HepG2 (cell line): Measurements from ENCODE around the gene SEZ6. TPM values are rescaled to one million over a fixed set of nuclear protein-coding genes. Genes with fewer than 3 reads are reported as not detected.

Source experiments
- ATAC-seq: fragments of 200-7000 bp; cut with Tn5 transposase; 3 replicates; pipeline ENCODE4 v1.9.1; 2020; ENCODE audit warnings: mild to moderate bottlenecking, moderate library complexity
- BruUV-seq: library from RNA; stranded (reverse); fragments of 400-500 nt; replicated peaks from 2 replicates; lab custom pipeline; 2021; lab: Mats Ljungman, UMichigan
- CTCF ChIA-PET: fragments of 300-600 bp; formaldehyde crosslinking; extraction: SDS; loops from one replicate; lab custom pipeline; 2021; ENCODE audit warnings: low total read pairs, inconsistent platforms, low intra/inter-chr PET ratio; lab: Yijun Ruan, JAX
- POLR2A ChIA-PET: fragments of 350-600 bp; sonication (Branson Sonifier 250); formaldehyde crosslinking; loops from one replicate; lab custom pipeline; 2020; ENCODE audit warnings: antibody characterized with exemption, inconsistent platforms; lab: Yijun Ruan, JAX
- DNase-seq: peaks from one replicate; pipeline ENCODE4 v3.0.0-alpha.2; 2015; ENCODE audit warnings: low spot score
- FAIRE-seq: peaks from 3 replicates; lab custom pipeline; 2011; peaks lifted over from hg19 to GRCh38; lab: Jason Lieb, UNC
- H2AFZ ChIP-seq: one replicate; pipeline ENCODE4 v1.6.1; 2011; ENCODE audit warnings: low read length, inconsistent platforms
- H3K27ac ChIP-seq: fragments of 300-600 bp; 3 replicates; pipeline ENCODE4 v1.8.0; 2011; ENCODE audit warnings: mixed run types, mild to moderate bottlenecking, mixed read lengths, low read length, inconsistent platforms; ENCODE audit not compliant: insufficient read depth; ENCODE audit errors: extremely low read length
- H3K27me3 ChIP-seq, 2 experiments: fragments of 200-600 bp in 1 of 2; 2 replicates in 1 of 2; 3 replicates in 1 of 2; pipeline versions ENCODE4 v1.6.0 to v1.8.0; 2011; ENCODE audit warnings: low read length in 2 of 2, mild to moderate bottlenecking in 2 of 2, moderate library complexity in 2 of 2, inconsistent platforms in 1 of 2; ENCODE audit not compliant: insufficient read depth in 2 of 2, control insufficient read depth in 1 of 2
- H3K36me3 ChIP-seq, 2 experiments: fragments of 200-600 bp in 1 of 2; replicated peaks in 1 of 2; 2 replicates in 1 of 2; 3 replicates in 1 of 2; pipeline versions ENCODE4 v1.5.1 to v1.8.0; 2011; ENCODE audit warnings: low read length in 2 of 2, inconsistent platforms in 1 of 2; ENCODE audit not compliant: insufficient read depth in 2 of 2, control insufficient read depth in 1 of 2
- H3K4me1 ChIP-seq: 2 replicates; pipeline ENCODE4 v1.5.1; 2012; ENCODE audit warnings: low read length, inconsistent platforms; ENCODE audit not compliant: insufficient read depth
- H3K4me2 ChIP-seq: 2 replicates; pipeline ENCODE4 v1.6.0; 2011; ENCODE audit warnings: low read depth, low read length, inconsistent platforms
- H3K4me3 ChIP-seq, 3 experiments: fragments of 200-600 bp in 1 of 3; sonication (generic), shearing (Covaris generic) in 1 of 3; replicated peaks in 1 of 3; 2 replicates each; pipeline ENCODE4 v1.5.1; 2011 to 2016; ENCODE audit warnings: low read length in 3 of 3, inconsistent platforms in 2 of 3, low read depth in 2 of 3, mild to moderate bottlenecking in 2 of 3, control low read depth in 1 of 3, mixed read lengths in 1 of 3; ENCODE audit not compliant: insufficient read depth in 1 of 3
- H3K79me2 ChIP-seq: one replicate; pipeline ENCODE4 v1.6.1; 2011; ENCODE audit warnings: low read length, inconsistent platforms; ENCODE audit not compliant: insufficient read depth
- H3K9ac ChIP-seq: 2 replicates; pipeline ENCODE4 v1.6.0; 2011; ENCODE audit warnings: mild to moderate bottlenecking, low read depth, low read length, inconsistent platforms; ENCODE audit not compliant: insufficient read depth
- H3K9me3 ChIP-seq: 2 replicates; pipeline ENCODE4 v1.5.1; 2012; ENCODE audit warnings: mild to moderate bottlenecking, low read length
- H4K20me1 ChIP-seq: 2 replicates; pipeline ENCODE4 v1.6.0; 2011; ENCODE audit warnings: inconsistent platforms, mild to moderate bottlenecking, low read length, moderate library complexity; ENCODE audit not compliant: insufficient read depth
- ATRX ChIP-seq: sonication (generic); formaldehyde crosslinking; IDR thresholded peaks from 2 replicates; pipeline ENCODE4 v1.4.0; 2020; ENCODE audit warnings: missing genetic modification reagents, borderline replicate concordance
- CHCHD3 ChIP-seq: sonication (generic); formaldehyde crosslinking; IDR thresholded peaks from 2 replicates; pipeline ENCODE4 v1.8.0; 2022; ENCODE audit warnings: mild to moderate bottlenecking, missing genetic modification reagents, moderate library complexity
- EEA1 ChIP-seq: sonication (generic); formaldehyde crosslinking; IDR thresholded peaks from 2 replicates; pipeline ENCODE4 v1.5.1; 2020; ENCODE audit warnings: mild to moderate bottlenecking, missing genetic modification reagents, borderline replicate concordance
- IRF1 ChIP-seq: sonication (generic); formaldehyde crosslinking; IDR thresholded peaks from 2 replicates; pipeline ENCODE4 v1.4.0; 2020; ENCODE audit warnings: low read depth, mild to moderate bottlenecking, missing genetic modification reagents
- KDM5B ChIP-seq: sonication (generic); formaldehyde crosslinking; IDR thresholded peaks from 2 replicates; pipeline ENCODE4 v1.4.0; 2020; ENCODE audit warnings: missing genetic modification reagents, mild to moderate bottlenecking, borderline replicate concordance
- MAX ChIP-seq: IDR thresholded peaks from 2 replicates; pipeline ENCODE4 v1.6.1; 2012; ENCODE audit warnings: inconsistent platforms
- SIX1 ChIP-seq: sonication (generic); formaldehyde crosslinking; IDR thresholded peaks from 2 replicates; pipeline ENCODE4 v1.4.0; 2020; ENCODE audit warnings: missing genetic modification reagents, borderline replicate concordance
- SNAPC4 ChIP-seq: sonication (generic); formaldehyde crosslinking; IDR thresholded peaks from 2 replicates; pipeline ENCODE4 v1.4.0; 2020; ENCODE audit warnings: mild to moderate bottlenecking, missing genetic modification reagents
- SOX6 ChIP-seq, 2 experiments: fragments of 450-650 bp in 1 of 2; sonication (generic) in 1 of 2; formaldehyde crosslinking in 1 of 2; IDR thresholded peaks; 2 replicates each; pipeline versions ENCODE4 v1.4.0 to v1.6.1; 2017 to 2020; ENCODE audit warnings: antibody characterized with exemption in 1 of 2, mild to moderate bottlenecking in 1 of 2, missing genetic modification reagents in 1 of 2
- TMF1 ChIP-seq: sonication (generic); formaldehyde crosslinking; IDR thresholded peaks from 2 replicates; pipeline ENCODE4 v1.8.1; 2022; ENCODE audit warnings: low read depth, missing genetic modification reagents
- ZFP1 ChIP-seq: IDR thresholded peaks from 2 replicates; pipeline ENCODE4 v1.6.1; 2016
- ZNF253 ChIP-seq: sonication (generic); formaldehyde crosslinking; IDR thresholded peaks from 2 replicates; pipeline ENCODE4 v1.8.0; 2022; ENCODE audit warnings: mild to moderate bottlenecking, missing genetic modification reagents, borderline replicate concordance
- ZNF432 ChIP-seq: sonication (generic); formaldehyde crosslinking; IDR thresholded peaks from 2 replicates; pipeline ENCODE4 v1.5.0; 2020; ENCODE audit warnings: missing genetic modification reagents, mild to moderate bottlenecking, borderline replicate concordance
- ZNF672 ChIP-seq: sonication (generic); formaldehyde crosslinking; IDR thresholded peaks from 2 replicates; pipeline ENCODE4 v1.8.1; 2022; ENCODE audit warnings: missing genetic modification reagents
- ZNF773 ChIP-seq: sonication (generic); formaldehyde crosslinking; IDR thresholded peaks from 2 replicates; pipeline ENCODE4 v1.4.0; 2020; ENCODE audit warnings: missing genetic modification reagents, borderline replicate concordance
- ZNF792 ChIP-seq: IDR thresholded peaks from 2 replicates; pipeline ENCODE4 v1.6.1; 2016
- ZNF879 ChIP-seq: sonication (generic); formaldehyde crosslinking; IDR thresholded peaks from 2 replicates; pipeline ENCODE4 v1.8.1; 2023; ENCODE audit warnings: missing genetic modification reagents
- ZNF891 ChIP-seq: sonication (generic); formaldehyde crosslinking; IDR thresholded peaks from 2 replicates; pipeline ENCODE4 v1.5.0; 2020; ENCODE audit warnings: mild to moderate bottlenecking, missing genetic modification reagents
- ZSCAN12 ChIP-seq: sonication (generic); formaldehyde crosslinking; IDR thresholded peaks from 2 replicates; pipeline ENCODE4 v1.9.0; 2021; ENCODE audit warnings: mild to moderate bottlenecking, missing genetic modification reagents
- ZSCAN31 ChIP-seq: sonication (generic); formaldehyde crosslinking; IDR thresholded peaks from 2 replicates; pipeline ENCODE4 v1.5.0; 2020; ENCODE audit warnings: low read depth, mild to moderate bottlenecking, missing genetic modification reagents
- WGBS: methylation state at CpG from one replicate; pipeline ENCODE4 v1.1.6; 2017; ENCODE audit warnings: low lambda C conversion rate; 5-methylcytosine and 5-hydroxymethylcytosine counted together
- in situ Hi-C: cut with HindIII; loops from 2 replicates; pipeline ENCODE4 v1.10.0; 2017; ENCODE audit warnings: low pct_unique_long_range_greater_than_20kb; ENCODE audit not compliant: extremely low pct_ligation_motif_present
- intact Hi-C: fragments of 100-400 bp; cut with micrococcal nuclease; formaldehyde crosslinking; loops from one replicate; pipeline ENCODE4 v1.10.0; 2022; ENCODE audit not compliant: unreplicated experiment
- polyA plus RNA-seq, 8 experiments: library from polyadenylated mRNA; depleted of rRNA in 3 of 8; stranded (reverse) in 7 of 8; unstranded in 1 of 8; fragments of >200 nt; fragmentation: Illumina TruSeq in 4 of 8; extraction: Trizol in 4 of 8; gene quantifications; 2 replicates each; pipeline versions ENCODE4 v1.2.1 to v1.2.3, GENCODE V29; 2011 to 2016; ENCODE audit warnings: low read depth in 4 of 8, missing spikeins in 1 of 8, mixed read lengths in 1 of 8; ENCODE audit not compliant: insufficient read depth in 1 of 8
- total RNA-seq, 5 experiments: library from RNA; depleted of rRNA; stranded (reverse); fragments of >200 nt; fragmentation: Illumina TruSeq; extraction: Trizol; gene quantifications; 2 replicates each; pipeline ENCODE4 v1.2.3, GENCODE V29; 2016; ENCODE audit warnings: low read depth in 1 of 5

Gene SEZ6
- total and polyA plus RNA-seq, 2 of the 13 experiments (the other 11 are each of a cell fraction or from before 2014, with no cell fraction given) = not detected

GRCh38 chr17:28978356-28978964, 27.4 kb downstream of the SEZ6 start:
- no TSS peak for BruUV-seq
- Histone ChIP-seq H2AFZ (no peak overlapping the region), H3K27me3 (peaks cover 10 to 82% of the 10 kb centered on the region in 2 experiments), H3K4me2 (no peak overlapping the region), H3K27ac (no peak overlapping the region), H3K36me3 (no peaks in the 10 kb centered on the region), H3K4me1 (peaks cover 10% of the 10 kb centered on the region), H3K9ac (no peak overlapping the region), H3K9me3 (no peaks in the 10 kb centered on the region), H3K4me3 (no peak overlapping the region), H4K20me1 (no peaks in the 10 kb centered on the region), H3K79me2 (no peaks in the 10 kb centered on the region)
- no peak for ATAC-seq
- TF ChIP-seq MAX (no peak), ZNF432 (CRISPR knock-in tag) (no peak), TMF1 (CRISPR knock-in tag) (no peak), ZNF792 (no peak), ZFP1 (CRISPR knock-in tag) (no peak), ZSCAN12 (no peak), SOX6 (IDR thresholded peaks at IDR 0.05) (no peak), SOX6 (CRISPR knock-in tag; IDR thresholded peaks at IDR 0.05) (no peak), KDM5B (CRISPR knock-in tag) (no peak), IRF1 (no peak), ZSCAN31 (CRISPR knock-in tag) (no peak), ATRX (CRISPR knock-in tag) (no peak), ZNF773 (CRISPR knock-in tag) (no peak), ZNF672 (CRISPR knock-in tag) (no peak), SNAPC4 (CRISPR knock-in tag) (no peak), CHCHD3 (CRISPR knock-in tag) (no peak), ZNF879 (CRISPR knock-in tag) (no peak), SIX1 (CRISPR knock-in tag) (no peak), EEA1 (CRISPR knock-in tag) (no peak), ZNF891 (no peak), ZNF253 (CRISPR knock-in tag) (no peak)
- DNase-seq = no peak
- FAIRE-seq = no peak
- 0% methylated on average over 2 of the region's 2 CpGs for WGBS
- in situ Hi-C loops = no loop called here
- CTCF ChIA-PET = no interaction called here
- intact Hi-C loops = no loop called here
- POLR2A ChIA-PET = no interaction called here
